HG02623 (cell line): Measurements from ENCODE around the gene KLF11.

Experiments
- ATAC-seq: cut with Tn5 transposase; IDR thresholded peaks from one replicate; pipeline ENCODE4 v1.9.1; 2021; ENCODE audit warnings: moderate library complexity; ENCODE audit not compliant: unreplicated experiment

The KLF11 gene

DNA sequence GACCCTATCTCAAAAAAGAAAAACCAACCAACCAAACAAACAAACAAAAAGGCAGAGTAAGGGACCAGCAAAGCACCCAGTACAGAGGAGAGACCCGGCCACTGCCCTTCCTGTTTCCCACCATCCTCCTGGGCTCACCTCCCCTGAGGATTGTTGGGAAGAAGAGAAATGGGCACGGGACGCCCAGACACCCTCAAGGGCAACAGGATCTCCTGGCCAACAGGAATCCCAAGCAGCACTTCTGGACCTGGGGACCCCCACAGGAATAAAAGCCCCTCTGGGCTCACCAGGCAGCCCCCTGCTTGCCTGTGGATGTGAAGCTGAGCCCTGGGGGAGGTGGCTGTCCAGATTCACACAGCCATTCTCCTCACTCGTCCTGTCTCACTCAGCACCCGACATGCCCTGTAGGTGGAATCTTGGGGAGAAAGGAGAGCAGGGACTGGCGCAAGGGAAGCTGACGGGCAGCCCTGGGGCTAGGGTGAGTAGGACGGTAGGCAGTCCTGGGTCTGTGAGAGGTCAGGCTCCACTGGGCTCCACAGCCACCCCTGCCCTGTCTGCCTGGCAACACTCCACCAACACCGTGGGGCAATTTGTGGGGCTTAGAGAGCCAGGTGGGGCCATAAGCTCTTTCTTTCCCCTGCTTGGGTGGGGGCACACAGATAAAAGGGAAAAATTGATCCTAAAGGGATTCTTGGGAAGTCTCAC is 18.0 kb downstream of the KLF11 start:
- ATAC-seq: no peak

DNA sequence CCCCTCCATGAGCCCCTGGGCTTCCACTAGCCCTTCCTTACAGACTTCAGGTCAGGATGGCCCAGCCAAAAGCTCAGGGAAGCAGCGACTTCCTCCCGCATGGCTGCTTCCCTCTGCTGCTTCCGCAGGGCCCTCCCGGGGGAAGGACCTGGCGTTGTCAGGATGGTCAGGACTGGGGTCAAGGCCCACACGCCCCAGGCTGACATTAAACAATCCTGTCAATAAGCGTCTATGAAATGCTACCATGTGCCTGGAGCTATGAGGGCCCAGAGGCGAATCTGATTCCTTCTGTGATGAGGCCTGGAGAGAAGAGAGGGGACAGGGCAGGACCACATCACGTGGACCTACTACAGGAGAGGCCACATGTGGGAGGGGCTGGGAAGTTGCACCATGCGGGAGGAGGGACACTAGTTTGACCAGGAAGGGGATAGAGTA is 19.6 kb downstream of the KLF11 start:
- ATAC-seq: no peak

DNA sequence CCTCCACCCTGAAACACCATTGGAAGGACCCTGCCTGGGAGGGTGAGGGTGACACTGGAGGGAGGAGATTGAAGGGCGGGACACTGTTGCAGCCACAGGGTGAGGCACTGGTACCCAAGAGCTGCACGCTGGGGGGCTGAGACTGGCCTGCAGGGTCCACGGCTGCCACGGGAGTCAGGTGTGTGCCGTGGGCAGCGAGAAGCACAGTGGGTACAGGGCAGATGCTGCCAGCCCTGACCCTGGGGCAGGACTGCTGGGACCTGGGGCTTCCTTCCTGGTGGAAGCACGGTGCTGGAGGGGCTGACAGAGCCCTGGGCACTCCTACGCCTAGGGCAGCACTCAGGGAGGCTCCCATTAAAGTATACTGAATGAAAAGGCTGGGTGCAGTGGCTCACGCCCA is 20.2 kb downstream of the KLF11 start:
- no peak for ATAC-seq

DNA sequence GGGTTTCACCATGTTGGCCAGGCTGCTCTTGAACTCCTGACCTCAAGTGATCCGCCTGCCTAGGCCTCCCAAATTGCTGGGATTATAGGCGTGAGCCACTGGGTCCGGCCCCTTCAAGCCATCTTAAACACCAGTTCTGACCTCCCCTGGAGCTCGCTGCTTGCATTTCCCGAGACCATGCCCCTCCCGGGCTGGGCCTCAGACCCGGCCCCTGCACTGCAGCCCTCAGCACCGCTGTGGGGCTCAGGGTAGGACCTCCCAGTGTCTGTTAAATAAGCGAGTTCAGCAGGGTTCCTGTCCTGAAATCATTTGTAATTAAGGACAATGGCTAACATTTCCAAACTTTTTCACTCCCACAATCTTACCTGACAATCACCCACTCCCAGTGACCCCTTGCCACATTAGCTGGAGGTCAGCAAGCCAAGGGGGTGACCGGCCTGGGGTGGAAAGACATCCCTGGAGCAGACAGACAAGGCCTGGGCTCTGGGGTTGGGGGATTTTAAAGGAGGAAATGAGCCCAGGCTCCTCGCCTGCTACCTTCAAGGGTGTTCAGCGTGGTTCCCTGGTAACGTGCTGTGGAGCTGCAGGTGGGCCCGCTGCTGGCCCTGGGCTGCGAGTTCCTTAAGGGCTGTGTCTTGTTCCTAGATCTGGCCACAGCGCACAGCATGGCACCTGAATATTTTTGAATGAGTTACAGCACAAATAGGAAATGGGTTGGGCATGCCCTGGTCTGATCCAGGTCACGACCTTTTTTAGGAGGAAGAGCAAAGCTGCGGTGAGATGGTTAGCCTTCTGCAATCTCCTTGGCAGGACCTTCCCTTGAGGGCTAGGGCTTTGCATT is 21.8 kb downstream of the KLF11 start:
- no peak for ATAC-seq

DNA sequence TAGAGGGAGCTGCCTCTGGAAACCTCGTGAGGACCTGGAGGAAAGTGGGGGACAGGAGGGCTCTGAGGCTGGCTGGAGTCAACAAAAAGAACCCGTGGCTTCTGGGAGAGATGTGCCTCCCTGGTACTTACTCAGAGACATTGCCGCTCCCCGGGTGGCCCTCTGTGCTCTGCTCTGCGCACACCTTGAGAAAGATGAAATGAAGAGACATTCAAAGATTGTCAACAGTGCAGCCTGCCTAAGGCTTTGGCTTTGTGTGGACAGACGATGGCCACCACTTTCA is 22.4 kb downstream of the KLF11 start:
- ATAC-seq: no peak

DNA sequence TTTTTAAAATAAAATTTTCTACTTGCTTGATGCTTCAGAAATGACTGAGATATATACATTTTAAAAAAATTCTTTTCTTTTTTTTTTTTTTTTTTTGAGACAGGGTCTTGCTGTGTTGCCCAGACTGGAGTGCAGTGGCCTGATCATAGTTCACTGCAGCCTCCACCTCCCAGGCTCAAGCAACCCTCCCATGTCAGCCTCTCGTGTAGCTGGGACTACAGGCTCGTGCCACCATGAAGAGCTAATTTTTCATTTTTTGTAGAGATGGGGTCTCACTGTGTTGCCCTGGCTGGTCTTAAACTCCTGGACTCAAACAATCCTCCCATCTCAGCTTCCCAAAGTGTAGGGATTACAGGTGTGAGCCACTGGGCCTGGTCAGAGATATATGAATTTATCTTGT is 24.0 kb downstream of the KLF11 start:
- ATAC-seq: no peak

DNA sequence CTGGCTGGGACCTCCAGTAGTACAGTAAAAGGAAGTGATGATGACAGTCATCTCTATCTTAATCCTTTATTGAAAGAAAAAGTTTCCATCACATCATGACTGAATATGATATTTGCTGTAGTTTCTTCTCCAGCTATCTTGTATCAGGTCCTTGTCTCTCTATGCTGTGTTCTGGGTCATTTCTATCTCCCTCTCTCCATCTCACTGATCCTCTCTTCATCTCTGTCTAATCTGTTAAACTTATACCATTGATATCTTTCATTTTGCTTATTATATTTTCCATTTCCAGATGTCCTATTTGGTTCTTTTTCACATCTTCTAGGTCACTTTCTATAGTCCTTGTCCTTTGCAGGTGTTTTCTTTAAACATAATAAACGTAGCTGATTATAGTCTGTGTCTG is 24.5 kb downstream of the KLF11 start:
- ATAC-seq: no peak

DNA sequence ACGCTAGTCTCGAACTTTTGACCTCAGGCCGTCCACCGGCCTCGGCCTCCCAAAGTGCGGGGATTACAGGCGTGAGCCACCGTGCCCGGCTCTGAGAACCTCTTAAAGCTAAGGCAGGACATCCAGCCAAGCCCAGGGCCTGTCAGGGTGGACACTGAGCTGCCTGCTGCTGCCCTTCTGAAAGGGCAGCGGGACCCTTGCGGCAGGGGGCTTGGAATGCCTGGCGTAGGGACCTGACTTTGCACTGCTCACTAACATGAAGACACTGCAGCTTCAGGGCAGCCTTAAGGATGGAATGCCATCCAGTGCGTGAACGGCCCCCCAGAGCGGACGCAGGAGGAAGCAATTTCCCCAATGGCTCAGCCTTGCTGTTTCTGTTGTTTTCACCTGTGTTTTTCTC is 27.8 kb downstream of the KLF11 start:
- no peak for ATAC-seq

DNA sequence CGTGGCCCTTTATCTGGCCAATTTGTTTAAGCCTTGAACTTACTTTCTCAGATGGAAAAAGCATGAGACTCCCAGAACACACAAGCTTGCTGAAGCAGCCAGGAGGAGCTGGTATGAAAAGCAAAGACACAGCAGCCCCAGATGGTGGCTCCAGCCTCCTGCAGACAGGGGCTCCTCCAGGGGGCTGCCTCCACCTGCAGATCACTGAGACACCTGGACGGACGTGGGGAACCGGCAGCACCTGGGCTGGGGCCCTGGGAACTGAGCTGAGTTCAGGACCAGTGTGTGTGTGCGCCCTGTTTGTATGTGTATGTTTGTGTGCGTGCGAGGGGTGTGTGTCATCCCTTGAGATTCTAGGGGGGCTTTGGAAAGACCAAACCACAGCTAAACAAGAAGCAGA is 28.2 kb downstream of the KLF11 start:
- no peak for ATAC-seq

DNA sequence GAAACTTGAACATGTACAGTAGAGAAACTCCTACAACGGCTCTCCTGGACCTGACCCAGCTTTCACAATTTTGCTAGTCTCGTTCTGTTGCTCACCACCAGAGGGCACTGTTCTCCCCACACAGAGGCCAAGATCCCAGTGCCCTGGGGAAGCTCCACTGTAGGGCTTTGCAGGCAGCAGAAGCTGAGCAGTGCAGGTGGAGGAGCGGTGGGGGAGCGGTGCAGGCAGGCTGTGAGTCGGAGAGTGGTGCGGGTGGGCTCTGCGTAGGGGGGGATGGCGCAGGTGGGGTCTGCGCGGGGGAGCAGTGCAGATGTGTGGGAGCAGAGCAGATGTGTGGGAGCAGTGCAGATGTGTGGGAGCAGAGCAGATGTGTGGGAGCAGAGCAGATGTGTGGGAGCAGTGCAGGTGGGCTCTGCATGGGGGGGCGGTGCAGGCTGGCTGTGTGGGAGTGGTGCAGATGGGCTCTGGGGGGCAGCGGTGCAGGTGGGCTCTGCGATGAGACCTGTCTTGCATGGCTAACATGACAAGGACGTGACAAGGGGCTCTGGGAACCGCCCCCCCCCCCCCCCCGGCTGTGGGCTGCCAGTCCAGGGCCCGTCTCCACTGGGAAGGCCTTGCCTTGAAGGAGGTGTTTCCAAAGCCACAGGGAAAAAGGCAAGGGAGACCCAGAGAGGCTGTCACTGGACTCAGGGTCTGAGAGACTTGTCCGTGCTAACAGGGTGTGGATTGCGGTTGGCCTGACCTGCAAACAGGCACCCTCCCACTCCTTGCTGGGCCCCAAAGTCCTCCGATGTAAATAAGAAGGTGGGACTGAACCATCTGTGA is 29.5 kb downstream of the KLF11 start:
- peak; percentile 75 for ATAC-seq

DNA sequence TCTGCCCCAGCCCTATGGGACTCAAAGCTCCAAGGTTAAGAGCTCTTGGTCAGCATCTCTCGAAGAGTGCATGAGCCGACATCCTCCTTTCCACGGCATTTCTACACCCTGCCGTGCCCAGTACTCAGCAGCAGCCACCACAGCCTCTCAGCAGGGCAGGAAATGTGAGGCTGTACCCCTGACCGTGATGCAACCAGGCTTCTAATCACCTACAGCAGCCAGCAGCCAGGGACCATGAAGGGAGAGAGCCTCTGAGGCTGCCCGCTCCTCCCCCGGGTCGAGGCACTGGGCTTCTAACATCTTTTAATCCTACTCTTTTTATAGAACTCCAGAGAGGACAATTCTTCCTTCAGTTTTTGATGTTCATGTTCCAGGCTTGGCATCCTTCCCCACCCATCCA is 30.4 kb downstream of the KLF11 start:
- no peak for ATAC-seq

DNA sequence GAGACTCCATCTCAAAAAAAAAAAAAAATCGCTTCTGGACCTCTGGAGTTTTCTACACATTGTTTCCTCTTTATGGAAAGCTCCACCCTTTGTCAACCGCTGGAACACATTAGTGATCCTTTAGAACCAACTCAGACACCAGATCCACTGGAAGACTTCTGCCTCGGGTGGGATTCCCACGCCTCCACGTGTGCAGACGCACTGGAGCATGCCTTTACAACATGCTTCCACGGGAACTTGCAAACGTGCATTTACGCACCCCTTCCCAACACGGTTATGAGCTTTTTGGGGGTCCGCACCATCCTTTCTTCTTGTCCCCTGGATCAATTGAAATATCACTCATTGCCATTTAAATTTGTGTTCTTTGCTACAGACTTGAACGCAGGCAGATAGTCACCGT is 31.8 kb downstream of the KLF11 start:
- ATAC-seq: no peak

DNA sequence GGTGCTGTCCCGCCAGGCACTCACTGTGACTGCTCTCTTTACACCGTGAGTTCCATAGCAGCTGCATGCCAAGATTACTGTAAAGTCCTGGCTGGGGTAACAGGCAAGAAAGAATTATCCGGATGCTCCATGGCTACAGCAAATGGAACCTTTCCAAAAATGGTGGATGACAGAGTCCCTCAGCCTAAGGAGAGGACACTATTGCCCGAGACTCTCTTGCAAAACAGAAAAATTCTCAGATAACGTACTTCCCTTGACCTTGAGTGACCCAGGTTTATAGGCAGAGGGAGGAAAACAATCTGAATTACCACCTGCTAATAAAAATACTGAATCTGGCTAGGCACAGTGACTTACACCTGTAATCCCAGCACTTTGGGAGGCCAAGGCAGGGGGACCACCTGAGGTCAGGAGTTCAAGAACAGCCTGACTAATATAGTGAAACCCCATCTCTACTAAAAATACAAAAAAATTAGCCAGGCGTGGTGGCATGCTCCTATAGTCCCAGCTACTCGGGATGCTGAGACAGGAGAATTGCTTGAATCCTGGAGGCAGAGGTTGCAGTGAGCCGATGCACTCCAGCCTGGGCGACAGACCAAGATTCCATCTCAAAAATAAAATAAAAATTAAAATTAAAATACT is 32.3 kb downstream of the KLF11 start:
- ATAC-seq: no peak

DNA sequence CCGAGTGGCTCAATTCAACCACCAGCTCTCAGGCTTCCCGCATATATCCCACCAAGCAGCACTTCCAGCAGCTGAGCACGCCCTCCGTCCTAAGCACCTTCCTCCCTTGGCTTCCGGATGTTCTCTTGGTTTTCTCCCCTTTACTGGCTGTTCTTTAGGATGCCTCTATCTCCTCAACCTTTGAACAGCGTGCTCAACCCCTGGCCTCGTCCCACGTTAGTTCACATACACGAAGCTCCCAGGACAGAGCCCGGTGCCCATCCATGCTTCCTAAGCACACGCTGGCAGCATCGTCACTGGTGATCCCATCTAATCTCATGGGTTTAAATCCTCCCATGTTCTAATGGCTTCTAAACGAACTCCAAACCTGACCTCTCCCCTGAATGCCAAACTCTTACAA is 33.2 kb downstream of the KLF11 start:
- ATAC-seq: no peak

DNA sequence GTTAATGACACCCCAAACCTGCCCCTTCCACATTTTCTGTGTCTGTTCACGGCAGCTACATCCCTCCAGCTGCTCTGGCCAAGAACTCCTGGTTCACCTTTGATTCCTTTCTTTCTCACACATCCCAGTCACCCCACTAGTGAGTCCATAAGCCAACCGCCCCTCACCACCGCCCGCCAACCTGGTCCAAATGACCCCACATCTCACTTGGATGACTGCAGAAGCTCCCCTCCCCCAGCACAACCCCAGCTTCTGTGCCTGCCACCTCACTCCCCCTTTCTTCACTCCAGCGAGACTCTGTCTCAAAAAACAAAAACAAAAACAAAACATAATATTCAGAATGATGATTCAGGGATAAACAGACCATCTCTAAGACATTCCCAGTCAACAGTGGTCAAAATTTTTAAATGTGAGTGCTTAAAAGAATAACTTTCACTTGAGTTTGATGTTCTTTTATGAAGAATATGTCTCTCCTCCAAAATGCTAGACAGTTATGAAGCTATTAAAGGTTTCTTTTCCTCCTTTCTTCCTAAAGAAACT is 33.7 kb downstream of the KLF11 start:
- no peak for ATAC-seq

DNA sequence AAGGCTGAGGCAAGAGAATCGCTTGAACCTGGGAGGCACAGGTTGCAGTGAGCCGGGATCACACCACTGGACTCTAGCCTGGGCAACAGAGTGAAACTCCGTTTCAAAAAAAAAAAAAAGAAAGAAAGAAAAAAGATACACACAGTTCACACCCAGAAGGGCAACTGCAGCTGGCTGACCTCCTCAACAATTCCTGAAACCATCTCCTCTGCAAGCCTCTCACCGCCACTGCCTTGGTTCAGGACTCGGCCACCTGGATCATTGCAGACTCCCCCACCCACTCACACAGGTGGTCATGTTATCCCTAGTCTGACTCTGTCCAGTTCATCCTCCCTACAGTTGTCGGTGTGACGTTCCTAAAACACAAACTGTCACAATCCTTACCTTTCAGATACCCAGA is 34.7 kb downstream of the KLF11 start:
- no peak for ATAC-seq

DNA sequence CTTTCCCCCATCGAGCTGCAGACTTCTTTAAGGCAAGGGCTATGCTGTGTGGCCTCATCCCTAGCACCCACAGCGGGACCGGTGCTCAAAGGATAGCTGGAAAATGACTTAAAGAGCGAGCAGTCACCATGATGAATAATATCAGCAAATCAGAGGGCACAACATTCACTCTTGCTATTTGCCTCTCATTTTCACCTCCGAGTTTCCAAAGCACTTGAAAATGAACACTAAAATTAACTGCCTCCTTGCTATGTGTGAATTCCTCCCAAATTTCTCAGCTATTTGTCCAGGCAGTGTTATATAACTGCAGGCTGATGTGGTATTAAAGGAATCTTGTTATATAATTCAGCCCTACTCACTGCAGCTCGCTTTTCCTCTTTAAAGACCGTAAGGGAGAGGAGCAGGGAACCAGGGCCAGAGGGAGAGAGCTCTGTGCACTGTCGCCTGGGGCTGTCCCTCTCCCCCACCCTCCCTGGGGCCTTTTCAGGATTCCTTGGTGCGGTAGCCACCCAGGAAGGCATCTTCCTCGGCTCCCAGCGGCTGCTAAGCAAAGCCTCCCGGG is 35.4 kb downstream of the KLF11 start:
- no peak for ATAC-seq

DNA sequence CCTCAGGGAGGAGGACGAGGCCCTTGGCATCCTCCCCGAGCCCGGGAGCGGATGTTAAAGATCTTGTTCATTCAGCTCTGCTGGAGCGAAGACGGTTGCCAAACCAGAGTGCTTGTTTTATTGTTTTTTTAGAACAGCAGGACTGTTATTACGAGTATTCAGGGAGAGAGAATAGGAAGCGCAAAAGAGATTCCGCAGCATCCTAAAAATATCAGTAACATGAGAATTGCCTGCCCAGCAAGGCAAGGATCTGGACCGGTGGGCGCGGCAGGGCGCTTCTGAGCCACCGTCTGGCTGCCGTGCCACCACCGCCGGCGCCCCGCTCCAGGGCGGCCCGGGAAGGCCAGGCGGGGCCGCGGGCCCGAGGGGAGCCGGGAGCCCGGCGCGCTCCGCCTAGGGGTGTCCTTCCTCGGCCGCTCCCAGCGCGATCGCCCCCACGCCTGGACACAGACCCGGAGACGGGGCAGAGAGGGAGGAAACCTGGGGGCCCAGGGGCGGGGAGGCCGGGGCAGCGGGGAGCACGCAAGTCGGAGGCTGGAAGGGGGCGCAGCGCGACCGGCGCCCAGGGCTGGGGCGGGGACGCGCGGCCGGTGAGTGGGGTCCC is 36.0 kb downstream of the KLF11 start:
- ATAC-seq: peak; percentile 19

DNA sequence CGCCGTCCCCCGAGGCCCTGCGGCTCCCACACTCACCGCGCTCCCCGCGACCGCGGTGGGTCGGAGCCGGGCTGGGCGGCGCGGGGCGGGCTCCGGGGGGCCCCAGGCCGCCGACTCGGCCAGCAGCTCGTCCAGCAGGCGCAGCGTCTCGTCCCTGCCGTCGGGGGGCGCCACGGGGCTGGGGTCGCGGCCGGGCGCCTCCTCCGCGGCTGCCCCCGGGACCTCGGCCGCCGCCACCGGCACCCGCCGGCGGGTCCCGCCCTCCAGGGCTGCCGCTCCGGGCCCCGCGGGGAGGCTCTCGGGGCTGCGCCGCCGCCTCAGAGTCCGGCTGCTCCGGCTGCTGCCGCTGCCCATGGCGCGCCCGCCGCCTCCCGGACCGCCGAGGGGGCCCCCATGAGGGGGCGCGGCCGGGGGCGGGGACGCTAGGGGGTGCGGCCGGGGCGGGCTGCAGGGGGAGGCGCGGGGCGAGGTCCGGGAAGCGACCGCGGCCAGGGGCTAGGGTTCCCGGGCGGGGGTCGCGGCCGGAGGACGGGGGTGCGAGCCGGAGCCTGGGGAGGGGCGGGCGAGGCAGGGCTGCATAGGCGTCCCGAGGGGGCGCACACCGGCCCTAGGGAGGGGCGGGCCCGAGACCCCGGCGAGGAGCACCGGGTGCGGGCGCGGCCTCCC is 36.7 kb downstream of the KLF11 start, which contains the start of gene CYS1:
Gene CYS1 (minus strand): TSS at position 542 of the 666 bp plus-strand sequence. CDS start 188 bp downstream, at position 354.
- peak; percentile 39 for ATAC-seq
